ENCODE measurements around the gene TMEM119. TPM values are rescaled to one million over a fixed set of nuclear protein-coding genes. Genes with fewer than 3 reads are reported as not detected.

The TMEM119 gene
- total and polyA plus RNA-seq, 9 of the 15 experiments (the other 6 are each of a cell fraction or from before 2014, with no cell fraction given) = 0.18 TPM; not detected in 8

- no peak for TF ChIP-seq IRF1 (CRISPR knock-in tag; IDR thresholded peaks at IDR 0.05; ENCODE audit: borderline replicate concordance)
- no peak for TF ChIP-seq SMAD1 (IDR thresholded peaks at IDR 0.05; ENCODE audit: low read depth, low read length, partially characterized antibody)
- TF ChIP-seq ATF7 (IDR thresholded peaks at IDR 0.05) = no peak
- no peak for TF ChIP-seq ZC3H8 (IDR thresholded peaks at IDR 0.05)
- TF ChIP-seq COPS2 (conservative IDR thresholded peaks at IDR 0.05) = no peak
- no peak for TF ChIP-seq CHAMP1 (IDR thresholded peaks at IDR 0.05)
- no peak for TF ChIP-seq MTF1 (CRISPR knock-in tag; IDR thresholded peaks at IDR 0.05; ENCODE audit: borderline replicate concordance)
- TF ChIP-seq CHCHD3 (CRISPR knock-in tag; IDR thresholded peaks at IDR 0.05) = no peak
- TF ChIP-seq MAX (CRISPR knock-in tag; IDR thresholded peaks at IDR 0.05) = no peak
- no peak for TF ChIP-seq KDM2B (CRISPR knock-in tag; IDR thresholded peaks at IDR 0.05)
- TF ChIP-seq SMAD3 (CRISPR knock-in tag; conservative IDR thresholded peaks at IDR 0.05) = peak; percentile 48; the same call in 1 of the 2 replicates
- TF ChIP-seq EGR1 (conservative IDR thresholded peaks at IDR 0.05) = no peak
- no peak for TF ChIP-seq EZH2 (IDR thresholded peaks at IDR 0.05; ENCODE audit: borderline replicate concordance, low read depth, low read length)
- TF ChIP-seq SP2 (IDR thresholded peaks at IDR 0.05; ENCODE audit: extremely low read depth, low read depth, low read length, poor library complexity, severe bottlenecking) = no peak
- TF ChIP-seq NCOA4 (IDR thresholded peaks at IDR 0.05; ENCODE audit: partially characterized antibody) = no peak
- no peak for TF ChIP-seq TRIM28 (IDR thresholded peaks at IDR 0.05)
- no peak for TF ChIP-seq SAFB (IDR thresholded peaks at IDR 0.05; ENCODE audit: borderline replicate concordance, low read depth, low read length)
- TF ChIP-seq TCF3 (CRISPR knock-in tag; IDR thresholded peaks at IDR 0.05) = no peak
- TF ChIP-seq RNF219 (CRISPR knock-in tag; IDR thresholded peaks at IDR 0.05) = no peak
- no peak for TF ChIP-seq LEF1 (IDR thresholded peaks at IDR 0.05)
- TF ChIP-seq KLF13 (tag; IDR thresholded peaks at IDR 0.05; ENCODE audit: borderline replicate concordance, low read depth) = no peak
- TF ChIP-seq ZNF780A (CRISPR knock-in tag; IDR thresholded peaks at IDR 0.05) = no peak
- TF ChIP-seq PCBP1 (IDR thresholded peaks at IDR 0.05; ENCODE audit: low read depth, low read length, poor library complexity, severe bottlenecking) = no peak
- TF ChIP-seq ZNF324 (CRISPR knock-in tag; IDR thresholded peaks at IDR 0.05) = no peak
- TF ChIP-seq DDX20 (tag; IDR thresholded peaks at IDR 0.05; ENCODE audit: low read depth) = peak; percentile 89
Observed at GRCh38 chr12:108619369-108620160, 21.7 kb upstream of the TMEM119 start (continued).
